GM12891 (cell line): Measurements from ENCODE around the gene PNISR.

Source experiments
- POLR2A ChIP-seq: IDR thresholded peaks from 2 replicates; pipeline ENCODE4 v1.6.1; 2011; ENCODE audit warnings: low read depth, low read length, control low read depth
- POLR2AphosphoS5 ChIP-seq: IDR thresholded peaks from 2 replicates; pipeline ENCODE4 v1.6.1; 2011; ENCODE audit warnings: low read depth, low read length, control low read depth
- POU2F2 ChIP-seq: IDR thresholded peaks from 2 replicates; pipeline ENCODE4 v1.6.1; 2011; ENCODE audit warnings: low read depth, mild to moderate bottlenecking, control low read depth, low read length, moderate library complexity
- SPI1 ChIP-seq: IDR thresholded peaks from 2 replicates; pipeline ENCODE4 v1.6.1; 2011; ENCODE audit warnings: low read depth, low read length, control low read depth
- TAF1 ChIP-seq: IDR thresholded peaks from 2 replicates; pipeline ENCODE4 v1.6.1; 2011; ENCODE audit warnings: low read depth, low read length, control low read depth

DNA sequence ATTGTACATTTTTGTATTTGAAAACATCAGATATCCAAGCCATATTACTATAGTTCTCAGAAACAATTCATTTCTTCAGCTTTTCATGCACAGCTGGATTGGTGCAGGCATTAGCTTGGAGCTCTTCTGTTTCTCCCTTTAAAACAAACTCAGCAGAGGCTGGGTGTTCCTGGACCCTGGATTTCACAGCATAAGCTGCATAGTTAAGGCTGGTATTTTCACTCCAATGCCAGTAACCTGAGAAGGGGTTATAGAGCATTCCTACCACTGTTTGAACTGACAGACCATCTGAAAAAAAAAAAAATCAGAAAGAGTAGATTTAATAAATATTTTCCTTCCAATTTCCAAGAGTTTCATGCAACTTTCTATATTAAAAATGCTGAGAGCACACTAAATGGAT is 55.6 kb downstream of the PNISR start:
- TF ChIP-seq TAF1 (no peak), POLR2AphosphoS5 (no peak), POLR2A (no peak), POU2F2 (no peak), SPI1 (no peak)
